ENCODE results near the gene INS.
"Not testable (repeated sequence)": the region's sequence is repeated elsewhere in the genome, so short reads cannot be mapped to it uniquely, and the experiment has no call there.

Gene INS

GRCh38 chr11:2180789-2181370 is 19.9 kb upstream of the INS start:
- DNase-seq, result no peak

- DNase-seq, result no peak
Measured at GRCh38 chr11:2180347-2180746, 19.3 kb upstream of the INS start.

GRCh38 chr11:2179516-2179915 is 18.5 kb upstream of the INS start:
- DNase-seq, result no peak

GRCh38 chr11:2178906-2179494 is 18.0 kb upstream of the INS start:
- no peak for DNase-seq

DNA sequence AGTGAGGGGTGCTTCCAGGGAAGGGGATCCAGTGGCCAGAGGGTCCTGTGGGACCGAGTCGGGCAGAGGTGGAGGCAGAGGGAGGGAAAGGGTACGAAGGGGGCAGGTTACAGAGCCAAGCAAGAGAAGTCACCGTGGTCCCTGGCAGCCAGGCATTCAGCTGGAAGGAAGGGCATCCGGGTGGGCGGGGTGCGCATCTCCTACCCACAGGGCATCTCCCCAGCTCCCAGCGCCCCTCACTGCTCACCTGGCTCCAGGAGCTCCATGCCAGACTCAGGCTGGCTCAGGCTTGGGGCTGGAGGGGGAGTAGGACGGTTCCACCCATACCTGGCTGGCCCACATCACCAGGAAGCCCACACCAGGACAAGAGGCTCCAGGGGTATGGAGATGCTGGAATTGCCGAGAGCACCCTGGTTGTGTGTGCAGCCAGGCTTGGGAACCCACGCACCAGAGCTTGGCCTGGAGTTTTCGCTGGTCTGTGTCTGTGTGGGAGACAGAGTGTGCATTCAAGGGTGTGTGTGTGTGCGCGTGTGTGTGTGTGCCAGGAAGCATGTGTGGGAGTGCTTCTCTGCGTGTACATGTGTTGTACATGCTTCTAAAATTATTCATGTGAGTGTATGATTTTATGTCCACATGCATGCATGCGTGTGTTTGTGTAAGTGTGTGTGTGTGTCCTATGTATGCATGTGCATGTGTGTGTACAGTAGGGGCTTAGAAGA is 17.2 kb upstream of the INS start:
- not testable (repeated sequence) for DNase-seq

DNA sequence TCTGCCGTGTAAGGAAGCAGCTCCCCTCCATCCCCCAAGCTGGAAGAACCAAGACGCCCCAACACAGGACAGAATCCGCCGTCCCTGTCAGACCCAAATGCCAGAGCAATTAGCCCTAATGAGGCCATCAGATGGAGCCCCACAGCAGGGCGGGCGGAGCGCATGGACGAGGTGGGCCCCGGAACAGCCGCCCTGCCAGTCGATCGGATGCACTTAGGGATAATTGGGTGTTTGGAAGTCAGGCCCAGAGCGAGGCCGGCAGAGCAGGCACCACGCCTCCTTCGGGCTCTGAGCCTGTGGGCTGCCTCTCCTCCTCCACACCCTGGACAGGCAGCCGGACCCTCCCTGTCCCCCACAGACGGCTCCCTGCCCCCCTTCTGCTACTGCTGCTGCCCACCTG is 16.1 kb upstream of the INS start:
- DNase-seq, result no peak

DNA sequence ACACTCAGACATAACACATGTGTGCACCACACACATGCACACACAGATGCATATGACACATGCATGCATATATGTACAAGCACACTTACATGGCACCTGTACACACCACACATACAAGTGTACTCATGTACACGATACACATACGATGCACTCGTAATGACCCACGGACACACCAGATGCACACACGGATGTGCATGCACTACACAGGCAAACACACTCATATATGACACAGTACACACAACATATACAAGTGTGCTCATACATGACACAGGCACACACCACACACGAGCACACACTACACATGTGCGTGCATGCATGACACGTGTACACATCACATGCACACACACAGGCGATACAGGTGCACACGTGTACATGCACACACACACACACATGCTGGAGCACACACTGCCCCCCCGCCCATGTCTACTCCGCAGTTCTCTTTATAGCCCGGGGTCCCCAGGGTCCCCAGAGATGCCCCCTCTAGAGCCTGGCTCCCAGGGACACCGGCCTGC is 15.4 kb upstream of the INS start:
- DNase-seq, result no peak

DNA sequence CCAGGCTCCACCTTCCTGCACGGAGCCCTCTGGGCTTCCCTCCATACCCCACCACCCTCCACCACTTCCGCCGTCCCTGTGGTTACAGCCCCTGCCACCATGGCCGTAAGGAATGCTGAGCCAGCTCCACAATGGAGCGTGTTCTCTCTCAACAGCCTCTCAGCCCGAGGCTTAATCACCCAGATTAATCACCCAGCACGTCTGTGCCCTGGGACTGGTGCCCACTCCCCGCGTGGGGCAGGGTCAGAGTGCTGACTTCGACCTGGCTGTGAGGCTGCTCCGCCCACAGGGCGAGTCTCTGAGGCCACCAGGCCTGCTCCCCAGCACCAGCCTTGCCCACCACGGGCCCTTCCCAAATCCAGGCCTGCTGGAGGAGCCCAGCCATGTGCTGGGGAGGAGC is 14.7 kb upstream of the INS start:
- DNase-seq, result no peak

GRCh38 chr11:2174361-2174760 is 13.4 kb upstream of the INS start:
- no peak for DNase-seq

DNA sequence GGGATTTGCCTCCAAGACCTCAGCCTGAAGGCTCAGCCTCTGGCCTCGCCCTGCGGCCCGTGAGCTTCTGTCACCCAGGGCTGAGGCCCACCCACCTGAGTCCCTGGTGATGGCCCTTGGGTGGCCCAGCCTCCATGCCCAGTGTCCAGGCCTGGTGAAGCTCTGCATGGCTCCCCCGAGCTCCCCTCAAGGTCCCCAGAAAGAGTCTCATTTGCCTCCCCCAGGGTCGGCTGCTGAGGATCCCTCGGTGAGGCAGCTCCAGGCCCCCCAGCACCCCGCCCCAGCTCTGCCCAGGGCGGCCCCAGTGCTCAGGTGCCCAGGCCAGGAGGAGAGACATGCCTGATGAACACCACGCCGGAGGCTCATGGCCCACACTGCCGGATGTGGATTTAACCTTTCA is 12.8 kb upstream of the INS start:
- no peak for DNase-seq

DNA sequence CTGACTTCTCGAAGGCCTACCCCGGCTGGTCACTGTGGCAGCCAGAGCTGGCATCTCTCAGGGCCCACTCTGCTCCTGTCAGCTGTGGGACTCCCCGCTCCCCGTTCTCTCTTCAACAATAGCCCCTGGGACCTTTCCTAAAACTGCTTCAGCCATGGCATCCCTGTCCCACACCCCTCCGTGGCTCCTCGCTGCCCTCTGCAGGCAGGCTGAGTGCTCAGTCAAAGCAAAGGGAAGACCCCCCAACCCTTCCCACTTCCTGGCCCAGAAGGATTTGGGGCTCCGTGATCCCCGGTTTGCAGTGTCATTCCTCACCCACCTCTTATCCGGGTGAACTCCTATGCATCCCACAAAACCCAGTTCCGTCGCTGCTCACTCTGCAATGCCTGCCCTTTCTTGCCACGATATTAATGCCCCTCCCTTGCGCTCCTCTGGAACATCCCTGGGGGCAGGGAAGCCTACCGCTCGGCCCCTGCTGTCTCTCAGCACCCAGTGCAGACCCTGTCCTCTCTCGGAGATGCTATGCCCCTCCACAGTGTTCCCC is 12.2 kb upstream of the INS start:
- peak; percentile 15 for DNase-seq

DNA sequence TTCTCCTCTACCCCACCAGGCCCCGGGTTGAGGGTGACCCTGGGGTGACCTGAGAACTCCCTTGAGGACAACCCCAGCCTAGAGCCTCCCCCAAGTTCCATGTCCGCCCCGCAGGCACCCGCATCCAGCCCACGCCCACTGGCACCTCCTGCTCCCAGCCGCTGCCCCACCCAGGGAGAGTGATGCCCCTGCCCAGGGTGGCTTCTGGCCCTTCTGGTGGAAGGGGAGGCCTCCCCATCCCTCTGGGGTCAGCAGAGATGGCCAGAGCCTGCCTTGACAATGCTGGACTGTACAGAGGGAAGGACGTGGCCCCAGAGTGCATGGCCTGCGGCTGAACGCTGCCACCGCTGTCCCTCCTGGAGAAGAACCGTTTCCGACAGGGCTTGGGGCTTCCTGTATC is 11.7 kb upstream of the INS start:
- no peak for DNase-seq

- no peak for DNase-seq
Measured at GRCh38 chr11:2171591-2172003, 10.6 kb upstream of the INS start, which contains the start of gene TH. TSS of gene TH (minus strand) at chr11:2171815. CDS start at chr11:2171786, 29 bp downstream.

GRCh38 chr11:2169626-2170570 is 8.9 kb upstream of the INS start:
- DNase-seq, result no peak

DNA sequence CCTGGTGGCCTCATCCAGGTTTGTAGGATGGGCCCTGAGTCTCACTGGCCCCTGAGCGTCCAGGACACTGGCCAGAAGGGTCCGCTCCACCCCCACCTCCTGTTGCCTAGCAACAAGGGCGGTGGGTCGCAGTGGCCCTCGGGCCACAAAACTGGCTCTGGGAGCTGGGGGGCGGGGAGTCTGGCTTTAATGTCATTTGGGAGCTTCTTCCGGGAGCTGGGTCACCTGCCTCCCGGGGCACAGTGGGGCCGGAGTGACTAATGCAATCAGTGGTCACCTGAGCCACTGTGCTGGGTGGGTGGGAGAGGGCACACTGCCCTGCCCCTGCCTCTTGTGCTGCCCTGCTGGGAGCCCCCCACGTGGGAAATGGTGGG is 8.0 kb upstream of the INS start:
- DNase-seq, result no peak

DNA sequence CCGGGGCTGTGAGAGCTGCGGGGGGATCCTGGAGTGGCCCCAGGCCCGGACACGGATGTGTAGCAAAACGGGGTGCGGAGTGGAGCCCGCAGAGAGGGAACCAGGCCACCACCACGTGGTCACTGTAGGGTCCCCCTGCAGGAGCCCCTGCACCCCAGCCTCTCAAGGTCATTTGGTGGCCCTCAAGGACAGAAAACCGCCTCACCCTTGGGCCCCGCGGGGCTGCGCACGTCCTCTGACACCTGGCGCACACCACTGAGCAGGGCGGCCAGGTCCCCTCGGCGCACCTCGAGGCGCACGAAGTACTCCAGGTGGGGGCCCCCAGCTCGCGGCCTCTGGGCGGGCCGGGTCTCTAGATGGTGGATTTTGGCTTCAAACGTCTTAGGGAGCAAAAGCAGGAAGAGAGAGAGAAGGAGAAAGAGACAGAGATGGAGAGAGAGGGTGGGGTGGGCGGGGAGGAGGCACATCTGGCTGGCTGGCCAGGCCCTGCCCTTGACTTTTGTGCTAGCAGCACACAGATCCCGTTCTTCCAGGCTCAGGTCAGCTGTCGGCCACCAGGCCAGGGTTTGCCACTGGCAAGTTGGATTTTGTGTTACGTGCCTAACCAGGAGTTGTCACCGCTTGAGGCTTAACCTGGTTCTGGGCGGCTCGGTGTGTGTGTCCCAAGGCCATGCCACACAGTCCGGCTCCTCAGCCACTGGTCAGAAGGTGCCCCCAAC is 7.4 kb upstream of the INS start:
- no peak for DNase-seq

DNA sequence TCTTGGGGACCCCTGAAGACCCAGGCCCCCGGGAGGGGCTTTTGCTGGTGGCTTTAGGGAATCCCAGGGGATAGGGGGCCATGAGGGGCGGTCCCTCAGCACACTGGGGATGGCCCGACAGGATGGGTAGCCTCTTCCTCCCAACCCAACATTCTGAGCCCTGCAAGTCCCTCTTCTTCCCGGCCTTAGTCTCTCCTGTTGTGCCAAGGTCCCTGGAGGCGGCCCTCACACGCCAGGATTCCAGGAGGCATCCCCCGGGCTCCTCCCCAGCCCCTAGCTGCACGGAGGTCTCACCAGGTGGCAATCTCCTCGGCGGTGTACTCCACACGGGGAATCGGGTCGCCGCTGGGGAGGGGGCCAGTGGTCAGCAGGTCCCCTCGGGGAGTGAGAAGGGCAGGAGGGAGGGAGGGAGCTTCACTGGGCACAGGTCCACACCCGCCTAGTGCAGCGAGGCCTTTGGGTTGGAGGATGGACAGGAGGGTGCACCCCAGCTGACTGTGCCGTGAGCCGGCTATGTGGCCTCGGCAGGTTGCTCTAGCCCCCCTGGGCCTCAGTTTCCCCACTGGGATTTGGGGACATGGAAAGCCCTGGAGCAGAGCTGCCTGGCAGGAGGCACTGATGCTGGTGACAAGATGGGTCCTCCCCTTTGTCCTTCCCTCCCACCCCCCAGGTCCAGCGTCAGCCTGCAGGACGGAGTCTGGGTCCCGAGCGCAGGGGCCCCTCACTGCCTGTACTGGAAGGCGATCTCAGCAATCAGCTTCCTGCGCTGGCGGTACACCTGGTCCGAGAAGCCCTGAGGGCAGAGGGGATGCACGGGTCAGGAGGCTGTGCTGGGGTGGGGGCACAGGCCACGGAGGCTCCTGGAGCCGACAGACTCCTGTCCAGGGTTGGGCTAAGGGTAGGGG is 6.4 kb upstream of the INS start:
- no peak for DNase-seq

DNA sequence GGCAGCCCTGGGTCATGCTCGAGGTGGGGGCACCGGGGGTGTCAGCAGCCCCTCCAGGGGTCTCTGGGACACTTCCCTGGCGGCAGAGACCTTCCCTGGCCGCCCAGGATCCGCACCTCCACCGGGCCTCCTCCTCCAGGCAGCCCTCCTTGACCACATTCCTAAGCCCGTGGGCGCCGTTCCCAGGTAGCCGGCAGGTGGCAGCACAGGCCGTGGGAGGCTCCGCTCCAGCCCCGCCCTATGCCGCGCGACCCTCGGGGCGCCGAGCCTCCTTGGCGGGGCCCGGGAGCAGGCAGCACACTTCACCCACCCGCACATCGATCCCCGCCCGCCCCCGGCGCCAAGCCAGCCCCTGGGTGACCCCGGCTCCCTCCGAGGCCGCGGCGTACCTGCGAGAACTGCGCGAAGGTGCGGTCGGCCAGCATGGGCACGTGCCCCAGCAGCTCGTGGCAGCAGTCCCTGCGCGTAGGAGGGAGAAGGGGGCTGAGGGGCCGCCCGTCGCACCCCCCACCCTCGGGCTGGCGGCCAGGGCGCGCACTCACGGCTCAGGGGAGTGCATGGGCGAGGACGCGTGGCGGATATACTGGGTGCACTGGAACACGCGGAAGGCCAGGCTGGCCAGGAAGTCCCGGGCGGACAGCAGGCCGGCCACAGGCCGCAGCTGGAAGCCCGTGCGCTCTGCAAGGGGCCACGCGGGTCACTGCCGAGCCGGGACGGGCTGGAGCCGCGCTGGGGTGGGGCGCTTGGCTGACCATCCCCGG is 5.3 kb upstream of the INS start:
- DNase-seq, result peak; percentile 47

GRCh38 chr11:2165571-2165970 is 4.6 kb upstream of the INS start:
- no peak for DNase-seq

- DNase-seq, result no peak
Measured at GRCh38 chr11:2164861-2165555, 4.0 kb upstream of the INS start.

All from activated CD4-positive, alpha-beta T cell treated with anti-CD3 and anti-CD28 coated beads, Interleukin-2, Interleukin-6, amounts not matched to agents 100 ng/mL and 50 ng/mL, durations not matched to agents 16 hours and 8 hours (primary cell).